ENCODE data around the gene FTCD. TPM values are rescaled to one million over a fixed set of nuclear protein-coding genes. Genes with fewer than 3 reads are reported as not detected.
A peak's percentile ranks its signal among the peaks of the same experiment; 100 is the strongest.

Gene FTCD
- polyA plus RNA-seq, 1 experiment, result not detected

DNA sequence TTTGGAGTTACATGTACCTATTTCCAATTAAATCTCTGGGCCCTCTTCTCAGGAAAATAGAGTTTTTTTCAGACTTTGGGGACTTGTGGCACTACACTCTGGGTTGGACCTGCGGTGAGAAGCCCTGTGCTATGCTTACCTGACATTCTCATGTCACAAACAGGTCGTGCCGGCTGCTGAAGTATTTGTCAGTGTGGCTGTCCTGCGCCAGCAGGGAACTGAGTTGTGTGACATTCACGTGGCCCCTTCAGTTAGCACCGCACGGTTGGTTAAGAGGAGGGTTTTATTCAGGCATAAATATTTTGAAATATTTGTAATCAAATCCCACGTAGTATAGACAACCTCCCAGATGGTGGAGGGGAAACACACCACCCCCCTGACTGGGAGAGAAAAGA lies 63.8 kb downstream of the FTCD start:
- H3K4me3 ChIP-seq (ENCODE audit: low read depth, low read length), result peak overlapping the region; percentile 54
- no peak for DNase-seq (ENCODE audit: low read depth, low spot score)
- ChIA-PET CTCF (no interaction called here), POLR2A (interaction anchor here (1.1 to 1.9 kb wide), 10 partner anchors 25 to 118 kb away, joined by 3 to 17 read pairs (median 8); partner anchors contain the start of gene COL6A1)
- H3K27ac ChIP-seq (ENCODE audit: low read depth, low read length), result peak overlapping the region; percentile 100
- H3K27me3 ChIP-seq (ENCODE audit: control insufficient read depth, insufficient read depth, low read length), result no peaks in the 10 kb centered on the region
- peaks cover 15% of the 10 kb centered on the region for H3K9me3 ChIP-seq (ENCODE audit: control insufficient read depth, insufficient read depth, low read length)
- TF ChIP-seq CTCF (IDR thresholded peaks at IDR 0.05; ENCODE audit: low read depth, low read length), result no peak

DNA sequence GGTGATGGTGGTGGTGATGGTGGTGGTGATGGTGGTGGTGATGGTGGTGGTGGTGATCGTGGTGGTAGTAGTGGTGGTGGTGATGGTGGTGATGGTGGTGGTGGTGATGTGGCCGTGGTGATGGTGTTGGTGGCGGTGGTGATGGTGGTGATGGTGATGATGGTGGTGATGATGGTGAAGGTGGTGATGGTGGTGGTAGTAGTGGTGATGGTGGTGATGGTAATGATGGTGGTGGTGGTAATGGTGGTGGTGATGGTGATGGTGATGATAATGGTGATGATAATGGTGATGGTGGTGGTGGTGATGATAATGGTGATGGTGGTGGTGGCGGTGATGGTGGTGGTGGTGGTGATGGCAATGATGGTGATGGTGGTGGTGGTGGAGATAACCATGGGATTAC lies 64.3 kb downstream of the FTCD start:
- no peak for TF ChIP-seq CTCF (IDR thresholded peaks at IDR 0.05; ENCODE audit: low read depth, low read length)
- Histone ChIP-seq H3K9me3 (ENCODE audit: control insufficient read depth, insufficient read depth, low read length) (peaks cover 15% of the 10 kb centered on the region), H3K4me3 (ENCODE audit: low read depth, low read length) (no peak overlapping the region), H3K27ac (ENCODE audit: low read depth, low read length) (no peak overlapping the region), H3K27me3 (ENCODE audit: control insufficient read depth, insufficient read depth, low read length) (no peaks in the 10 kb centered on the region)
- POLR2A ChIA-PET, result no interaction called here
- CTCF ChIA-PET, result no interaction called here
- no peak for DNase-seq (ENCODE audit: low read depth, low spot score)

GRCh38 chr21:46089285-46089684 lies 66.1 kb downstream of the FTCD start:
- Histone ChIP-seq H3K4me3 (ENCODE audit: low read depth, low read length) (no peak overlapping the region), H3K27ac (ENCODE audit: low read depth, low read length) (no peak overlapping the region), H3K9me3 (ENCODE audit: control insufficient read depth, insufficient read depth, low read length) (peaks cover 29% of the 10 kb centered on the region), H3K27me3 (ENCODE audit: control insufficient read depth, insufficient read depth, low read length) (no peaks in the 10 kb centered on the region)
- no peak for DNase-seq (ENCODE audit: low read depth, low spot score)
- ChIA-PET CTCF (no interaction called here), POLR2A (no interaction called here)
- TF ChIP-seq CTCF (IDR thresholded peaks at IDR 0.05; ENCODE audit: low read depth, low read length), result no peak

GRCh38 chr21:46088189-46088588 lies 67.2 kb downstream of the FTCD start:
- no peak for TF ChIP-seq CTCF (IDR thresholded peaks at IDR 0.05; ENCODE audit: low read depth, low read length)
- POLR2A ChIA-PET, result interaction anchor here (0.6 kb wide), 1 partner anchor 118 kb away, joined by 3 read pairs; no protein-coding TSS in a partner anchor
- Histone ChIP-seq H3K4me3 (ENCODE audit: low read depth, low read length) (no peak overlapping the region), H3K27me3 (ENCODE audit: control insufficient read depth, insufficient read depth, low read length) (no peaks in the 10 kb centered on the region), H3K9me3 (ENCODE audit: control insufficient read depth, insufficient read depth, low read length) (peaks cover 39% of the 10 kb centered on the region), H3K27ac (ENCODE audit: low read depth, low read length) (no peak overlapping the region)
- no peak for DNase-seq (ENCODE audit: low read depth, low spot score)
- CTCF ChIA-PET, result no interaction called here

DNA sequence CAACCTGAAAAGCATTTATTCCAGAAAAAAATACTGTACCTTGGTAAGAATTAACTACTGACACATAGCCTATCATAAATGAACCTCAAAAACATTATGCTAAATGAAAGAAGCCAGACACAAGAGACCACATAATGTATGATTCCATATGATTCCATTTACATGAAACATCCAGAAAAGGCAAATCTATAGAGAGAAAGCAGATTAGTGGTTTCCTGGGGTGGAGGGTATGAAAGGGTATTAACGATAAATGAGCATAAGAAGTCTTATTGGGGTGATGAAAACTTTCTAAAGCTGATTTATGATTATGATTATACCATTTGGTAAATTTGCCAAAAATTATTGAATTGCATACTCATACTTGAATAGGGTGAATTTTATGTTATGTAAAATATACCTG lies 67.7 kb downstream of the FTCD start:
- no peak overlapping the region for H3K27ac ChIP-seq (ENCODE audit: low read depth, low read length)
- POLR2A ChIA-PET, result no interaction called here
- no peak for DNase-seq (ENCODE audit: low read depth, low spot score)
- H3K9me3 ChIP-seq (ENCODE audit: control insufficient read depth, insufficient read depth, low read length), result peaks cover 41% of the 10 kb centered on the region
- no peak for TF ChIP-seq CTCF (IDR thresholded peaks at IDR 0.05; ENCODE audit: low read depth, low read length)
- H3K27me3 ChIP-seq (ENCODE audit: control insufficient read depth, insufficient read depth, low read length), result no peaks in the 10 kb centered on the region
- H3K4me3 ChIP-seq (ENCODE audit: low read depth, low read length), result no peak overlapping the region
- CTCF ChIA-PET, result no interaction called here

Other genes starting within 250 kb of the FTCD start
- gene COL6A1, start 173.8 kb downstream of the FTCD start, polyA plus RNA-seq (2011; rRNA removed), result 493 and 591 TPM in 2 replicates
- gene COL6A2, start 57.5 kb downstream of the FTCD start, polyA plus RNA-seq (2011; rRNA removed), result 454 and 676 TPM in 2 replicates
- gene SPATC1L, start 28.9 kb upstream of the FTCD start, polyA plus RNA-seq (2011; rRNA removed), result 1.6 and 2.9 TPM in 2 replicates
- gene LSS, start 73.2 kb upstream of the FTCD start, polyA plus RNA-seq (2011; rRNA removed), result 49.0 and 62.8 TPM in 2 replicates
- 41.5 and 43.7 TPM in 2 replicates for gene MCM3AP, start 130.0 kb upstream of the FTCD start, polyA plus RNA-seq (2011; rRNA removed)
- 29.0 and 31.2 TPM in 2 replicates for gene YBEY, start 130.8 kb upstream of the FTCD start, polyA plus RNA-seq (2011; rRNA removed)
- gene C21orf58, start 168.3 kb upstream of the FTCD start, polyA plus RNA-seq (2011; rRNA removed), result 1.2 TPM in 2 replicates
- 8.5 and 8.8 TPM in 2 replicates for gene PCNT, start 168.6 kb upstream of the FTCD start, polyA plus RNA-seq (2011; rRNA removed)

Measured in AG04450 (cell line).